ENCODE results near the gene CMTM3. TPM values are rescaled to one million over a fixed set of nuclear protein-coding genes. Genes with fewer than 3 reads are reported as not detected.

Gene CMTM3
- polyA plus RNA-seq, 1 of the 3 experiments (the other 2 are of a cell fraction), result 69.4 TPM

GRCh38 chr16:66578651-66579531 is 25.6 kb upstream of the CMTM3 start, which contains the start of gene CMTM2:
Gene CMTM2 (plus strand): TSS chr16:66579463. CDS start chr16:66579608, 145 bp downstream.
- CTCF ChIA-PET, result interaction anchor here (0.7 to 2.8 kb wide), 4 partner anchors 10 to 172 kb away, joined by 3 to 9 read pairs (median 4); no protein-coding TSS in a partner anchor
- Histone ChIP-seq H3K27me3 (ENCODE audit: insufficient read depth) (no peaks in the 10 kb centered on the region), H3K36me3 (replicated peaks in 1 of 2; ENCODE audit: control insufficient read depth in 1 of 2, insufficient read depth in 2 of 2, low read length in 1 of 2) (no peaks in the 10 kb centered on the region), H4K20me1 (ENCODE audit: insufficient read depth) (no peaks in the 10 kb centered on the region), H3K9me2 (no peaks in the 10 kb centered on the region), H3K27ac (ENCODE audit: low read depth in 2 of 2, low read length in 1 of 2) (peak within 1 kb of the TSS; percentile 31 to 52; a peak in 2 of 4 replicates), H3K4me2 (peak within 1 kb of the TSS; percentile 44), H3K9ac (no peak within 1 kb of the TSS), H3K9me3 (no peaks in the 10 kb centered on the region), H3K4me3 (ENCODE audit: low read depth in 2 of 2, low read length in 1 of 2) (no peak within 1 kb of the TSS), H3K4me1 (ENCODE audit: control insufficient read depth in 1 of 2, insufficient read depth in 2 of 2, low read depth in 1 of 2, low read length in 1 of 2) (peaks cover 0 to 16% of the 10 kb centered on the region in 2 experiments; a peak in 2 of 4 replicates), H2AFZ (ENCODE audit: low read depth) (no peak within 1 kb of the TSS), H3F3A (replicated peaks; ENCODE audit: insufficient read depth) (peaks cover 7% of the 10 kb centered on the region), H3K79me2 (ENCODE audit: insufficient read depth) (no peaks in the 10 kb centered on the region)
- POLR2A ChIA-PET, result interaction anchor here (0.6 kb wide), 1 partner anchor 13 kb away, joined by 3 read pairs; the partner anchor contains the start of gene CMTM1
- TF ChIP-seq TAF1 (IDR thresholded peaks at IDR 0.05; ENCODE audit: borderline replicate concordance, low read depth, low read length), result no peak
- TF ChIP-seq JUND (IDR thresholded peaks at IDR 0.05), result no peak
- no peak for TF ChIP-seq USF2 (IDR thresholded peaks at IDR 0.05; ENCODE audit: borderline replicate concordance, low read depth, low read length)
- TF ChIP-seq IRF3 (IDR thresholded peaks at IDR 0.05; ENCODE audit: low read depth, low read length), result no peak
- no peak for TF ChIP-seq ELF1 (IDR thresholded peaks at IDR 0.05)
- TF ChIP-seq, protein P1, sequence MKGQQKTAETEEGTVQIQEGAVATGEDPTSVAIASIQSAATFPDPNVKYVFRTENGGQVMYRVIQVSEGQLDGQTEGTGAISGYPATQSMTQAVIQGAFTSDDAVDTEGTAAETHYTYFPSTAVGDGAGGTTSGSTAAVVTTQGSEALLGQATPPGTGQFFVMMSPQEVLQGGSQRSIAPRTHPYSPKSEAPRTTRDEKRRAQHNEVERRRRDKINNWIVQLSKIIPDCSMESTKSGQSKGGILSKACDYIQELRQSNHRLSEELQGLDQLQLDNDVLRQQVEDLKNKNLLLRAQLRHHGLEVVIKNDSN (IDR thresholded peaks at IDR 0.05; ENCODE audit: borderline replicate concordance, low read depth), result no peak
- no peak for TF ChIP-seq FOSL2 (IDR thresholded peaks at IDR 0.05; ENCODE audit: borderline replicate concordance, low read depth)
- no peak for TF ChIP-seq POLR2AphosphoS5 (IDR thresholded peaks at IDR 0.05; ENCODE audit: low read depth, low read length)
- no peak for TF ChIP-seq MXI1 (IDR thresholded peaks at IDR 0.05; ENCODE audit: low read depth, low read length)
- TF ChIP-seq FOXM1 (IDR thresholded peaks at IDR 0.05; ENCODE audit: low read depth), result no peak
- no peak for TF ChIP-seq MAX (IDR thresholded peaks at IDR 0.05; ENCODE audit: low read depth)
- TF ChIP-seq, protein P2, sequence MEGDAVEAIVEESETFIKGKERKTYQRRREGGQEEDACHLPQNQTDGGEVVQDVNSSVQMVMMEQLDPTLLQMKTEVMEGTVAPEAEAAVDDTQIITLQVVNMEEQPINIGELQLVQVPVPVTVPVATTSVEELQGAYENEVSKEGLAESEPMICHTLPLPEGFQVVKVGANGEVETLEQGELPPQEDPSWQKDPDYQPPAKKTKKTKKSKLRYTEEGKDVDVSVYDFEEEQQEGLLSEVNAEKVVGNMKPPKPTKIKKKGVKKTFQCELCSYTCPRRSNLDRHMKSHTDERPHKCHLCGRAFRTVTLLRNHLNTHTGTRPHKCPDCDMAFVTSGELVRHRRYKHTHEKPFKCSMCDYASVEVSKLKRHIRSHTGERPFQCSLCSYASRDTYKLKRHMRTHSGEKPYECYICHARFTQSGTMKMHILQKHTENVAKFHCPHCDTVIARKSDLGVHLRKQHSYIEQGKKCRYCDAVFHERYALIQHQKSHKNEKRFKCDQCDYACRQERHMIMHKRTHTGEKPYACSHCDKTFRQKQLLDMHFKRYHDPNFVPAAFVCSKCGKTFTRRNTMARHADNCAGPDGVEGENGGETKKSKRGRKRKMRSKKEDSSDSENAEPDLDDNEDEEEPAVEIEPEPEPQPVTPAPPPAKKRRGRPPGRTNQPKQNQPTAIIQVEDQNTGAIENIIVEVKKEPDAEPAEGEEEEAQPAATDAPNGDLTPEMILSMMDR (IDR thresholded peaks at IDR 0.05), result no peak
- TF ChIP-seq, protein P3, sequence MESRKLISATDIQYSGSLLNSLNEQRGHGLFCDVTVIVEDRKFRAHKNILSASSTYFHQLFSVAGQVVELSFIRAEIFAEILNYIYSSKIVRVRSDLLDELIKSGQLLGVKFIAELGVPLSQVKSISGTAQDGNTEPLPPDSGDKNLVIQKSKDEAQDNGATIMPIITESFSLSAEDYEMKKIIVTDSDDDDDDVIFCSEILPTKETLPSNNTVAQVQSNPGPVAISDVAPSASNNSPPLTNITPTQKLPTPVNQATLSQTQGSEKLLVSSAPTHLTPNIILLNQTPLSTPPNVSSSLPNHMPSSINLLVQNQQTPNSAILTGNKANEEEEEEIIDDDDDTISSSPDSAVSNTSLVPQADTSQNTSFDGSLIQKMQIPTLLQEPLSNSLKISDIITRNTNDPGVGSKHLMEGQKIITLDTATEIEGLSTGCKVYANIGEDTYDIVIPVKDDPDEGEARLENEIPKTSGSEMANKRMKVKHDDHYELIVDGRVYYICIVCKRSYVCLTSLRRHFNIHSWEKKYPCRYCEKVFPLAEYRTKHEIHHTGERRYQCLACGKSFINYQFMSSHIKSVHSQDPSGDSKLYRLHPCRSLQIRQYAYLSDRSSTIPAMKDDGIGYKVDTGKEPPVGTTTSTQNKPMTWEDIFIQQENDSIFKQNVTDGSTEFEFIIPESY (IDR thresholded peaks at IDR 0.05; ENCODE audit: borderline replicate concordance, low read depth), result no peak
- TF ChIP-seq TCF12 (IDR thresholded peaks at IDR 0.05), result no peak
- no peak for TF ChIP-seq MEF2A (IDR thresholded peaks at IDR 0.05; ENCODE audit: borderline replicate concordance, low read depth)
- no peak for TF ChIP-seq YY1 (IDR thresholded peaks at IDR 0.05; ENCODE audit: low read depth)
- 92% methylated on average over 77 of the region's 77 CpGs for WGBS (ENCODE audit: low lambda C conversion rate)
- DNase-seq, result no peak

All from SK-N-SH (cell line).